Ovary (tissue), 9 donors: ENCODE measurements around the gene AKAP8L. TPM values are rescaled to one million over a fixed set of nuclear protein-coding genes. Genes with fewer than 3 reads are reported as not detected.
A peak's percentile ranks its signal among the peaks of the same experiment; 100 is the strongest.

Experiments
- DNase-seq, 5 donors: peaks; one replicate each; pipeline ENCODE4 v3.0.0-alpha.2; 2019 to 2020
- H3K27ac ChIP-seq, 2 donors: fragments of 200-600 bp; one replicate each; pipeline versions ENCODE4 v1.5.1 to v1.8.0; 2019 to 2022
- H3K27me3 ChIP-seq: fragments of 200-600 bp; one replicate; pipeline ENCODE4 v1.8.0; 2022
- H3K36me3 ChIP-seq: fragments of 200-600 bp; sonication (generic); one replicate; pipeline ENCODE4 v1.5.1; 2019
- H3K4me1 ChIP-seq: one replicate; pipeline ENCODE4 v1.8.1; 2013; ENCODE audit warnings: mild to moderate bottlenecking, moderate library complexity; ENCODE audit not compliant: insufficient read depth
- H3K4me3 ChIP-seq: fragments of 200-600 bp; sonication (generic); one replicate; pipeline ENCODE4 v1.5.1; 2017
- H3K9me3 ChIP-seq, 2 donors: fragments of 200-600 bp in 1 of 2; sonication (generic) in 1 of 2; one replicate each; pipeline versions ENCODE4 v1.5.1 to v1.8.1; 2013 to 2019; ENCODE audit warnings: mild to moderate bottlenecking in 1 of 2, moderate library complexity in 1 of 2
- CTCF ChIP-seq, 3 donors: fragments of 450-650 bp in 2 of 3; fragments of 200-600 bp in 1 of 3; IDR thresholded peaks; one replicate each; pipeline versions ENCODE4 v1.5.1 to v1.8.0; 2016 to 2022; ENCODE audit warnings: antibody characterized with exemption in 3 of 3, mild to moderate bottlenecking in 1 of 3
- EP300 ChIP-seq: sonication (generic); formaldehyde crosslinking; IDR thresholded peaks from one replicate; pipeline ENCODE4 v1.6.1; 2017; ENCODE audit warnings: antibody characterized with exemption
- POLR2A ChIP-seq: fragments of 450-650 bp; IDR thresholded peaks from one replicate; pipeline ENCODE4 v1.6.1; 2017; ENCODE audit warnings: antibody characterized with exemption, mild to moderate bottlenecking, moderate library complexity
- WGBS, 3 donors: extraction: QIAGEN DNeasy Blood & Tissue Kit in 1 of 3; methylation state at CpG; one replicate each; pipeline versions ENCODE4 v1.1.5 to v1.1.7; 2013 to 2017; 5-methylcytosine and 5-hydroxymethylcytosine counted together
- intact Hi-C, 4 donors: fragments of 100-400 bp; cut with DNase I; formaldehyde crosslinking; loops; one replicate each; pipeline versions ENCODE4 v1.11.0 to v1.15.1; 2022 to 2023
- microRNA counts: library from miRNA; unstranded; fragments of <30 nt; microRNA quantifications from one replicate; lab custom pipeline; 2016
- microRNA-seq, 3 donors: library from miRNA; unstranded; fragments of <30 nt; microRNA quantifications; one replicate each; pipeline versions ENCODE4 to v1.2.0, GENCODE V29; 2019 to 2020
- polyA plus RNA-seq, 2 donors: library from polyadenylated mRNA; stranded (reverse); fragments of 200-250 nt in 1 of 2; fragments of 350-450 nt in 1 of 2; fragmentation: Illumina TruSeq in 1 of 2; extraction: RNeasy Lipid Tissue Mini Kit (QIAGEN cat#74804) in 1 of 2; gene quantifications; one replicate each; pipeline ENCODE4 v1.2.3, GENCODE V29; 2013 to 2014
- small RNA-seq: library from RNA; depleted of rRNA; stranded (forward); fragments of <200 nt; gene quantifications from one replicate; pipeline ENCODE3, GENCODE V24; 2016
- total RNA-seq, 7 donors: library from RNA; depleted of rRNA in 2 of 7; stranded (reverse); fragments of >200 nt in 2 of 7; fragmentation: NEBNext Ultra II Directional in 3 of 7; extraction: Animal tissue kit (Norgen Biotek cat#: 25700) in 3 of 7; gene quantifications; one replicate each; pipeline versions ENCODE4 v1.1.0 to v1.2.4, GENCODE V29; 2016 to 2023
- donor health status: DM: no; HTN: no; CAD: no; lungs with moderate emphysema.
- donor health status: DM: no; HTN: no; CAD: no.
- donor health status: Bipolar disorder and iron deficiency.
- donor health status: DM: yes; HTN: yes; CAD: no.
- donor health status: DM: no; HTN: no; CAD: no.
- donor health status: DM: yes; HTN: yes; CAD: no.

AKAP8L gene
- total and polyA plus RNA-seq, 9 donors: 70.3 to 121 (median 93.0) TPM

DNA sequence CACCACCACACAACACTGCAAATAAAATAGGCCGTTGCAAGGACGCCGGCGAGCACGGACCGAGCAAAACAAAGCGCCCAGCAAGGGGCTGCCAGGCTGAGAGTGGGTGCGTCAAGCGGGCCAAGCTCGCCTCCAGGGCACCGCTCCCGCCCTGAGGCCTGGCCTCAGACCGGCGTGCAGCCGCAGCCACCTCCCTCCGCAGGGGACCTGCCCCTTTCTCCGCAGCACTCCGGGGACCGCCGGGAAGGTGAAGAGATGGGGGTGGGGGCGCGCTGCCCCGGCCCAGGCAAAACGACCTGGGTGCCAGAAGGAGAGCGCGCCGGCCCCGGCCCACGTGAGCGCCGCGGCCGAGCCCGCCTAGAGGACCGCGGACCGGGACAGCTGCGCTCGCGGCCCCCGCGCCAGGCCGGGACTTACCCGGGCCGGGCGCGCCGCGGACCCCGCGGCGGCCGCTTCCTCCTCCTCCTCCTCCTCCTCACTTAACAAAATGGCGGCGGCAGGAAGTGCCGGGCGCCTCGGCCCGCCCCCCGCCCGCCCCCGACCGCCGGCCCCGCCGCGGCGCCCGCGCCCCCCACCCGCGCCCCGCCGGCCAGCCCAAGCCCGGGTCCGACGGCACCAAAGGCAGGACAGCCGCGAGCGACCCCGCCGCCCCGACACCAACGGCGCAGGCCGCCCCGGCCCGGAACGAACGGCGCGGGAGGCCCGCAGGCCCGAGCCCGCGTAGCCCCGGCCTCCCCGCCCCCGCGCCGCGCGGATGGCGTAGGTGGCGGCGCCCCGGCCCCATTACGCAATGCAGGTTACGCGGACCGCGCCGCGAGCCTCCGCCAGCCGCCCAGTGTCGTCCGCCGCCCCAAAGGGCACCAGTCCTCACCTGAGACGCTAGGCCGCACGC lies 87.1 kb downstream of the AKAP8L start:
- peak overlapping the region; percentile 68 for H3K4me3 ChIP-seq
- WGBS, 3 donors: 0 to 1% (median 0%) methylated on average over 43 to 117 of the region's 122 CpGs
- TF ChIP-seq EP300: no peak
- no peak for TF ChIP-seq POLR2A
- no peak for TF ChIP-seq CTCF (IDR thresholded peaks at IDR 0.05)
- H3K4me1 ChIP-seq: peaks cover 18% of the 10 kb centered on the region
- H3K36me3 ChIP-seq: no peaks in the 10 kb centered on the region
- H3K27ac ChIP-seq: peak overlapping the region; percentile 91 to 99
- intact Hi-C loops: loop anchor here in 2 of 4 donors (1.0 to 10.0 kb wide), 3 partner anchors 47 to 86 kb away; partner anchors contain the start of genes AKAP8 (in 1 of the 2) and AKAP8L (in 1 of the 2)
- H3K27me3 ChIP-seq: no peaks in the 10 kb centered on the region
- H3K9me3 ChIP-seq: no peaks in the 10 kb centered on the region
- DNase-seq: peak; percentile 40 to 78 (median 65)

DNA sequence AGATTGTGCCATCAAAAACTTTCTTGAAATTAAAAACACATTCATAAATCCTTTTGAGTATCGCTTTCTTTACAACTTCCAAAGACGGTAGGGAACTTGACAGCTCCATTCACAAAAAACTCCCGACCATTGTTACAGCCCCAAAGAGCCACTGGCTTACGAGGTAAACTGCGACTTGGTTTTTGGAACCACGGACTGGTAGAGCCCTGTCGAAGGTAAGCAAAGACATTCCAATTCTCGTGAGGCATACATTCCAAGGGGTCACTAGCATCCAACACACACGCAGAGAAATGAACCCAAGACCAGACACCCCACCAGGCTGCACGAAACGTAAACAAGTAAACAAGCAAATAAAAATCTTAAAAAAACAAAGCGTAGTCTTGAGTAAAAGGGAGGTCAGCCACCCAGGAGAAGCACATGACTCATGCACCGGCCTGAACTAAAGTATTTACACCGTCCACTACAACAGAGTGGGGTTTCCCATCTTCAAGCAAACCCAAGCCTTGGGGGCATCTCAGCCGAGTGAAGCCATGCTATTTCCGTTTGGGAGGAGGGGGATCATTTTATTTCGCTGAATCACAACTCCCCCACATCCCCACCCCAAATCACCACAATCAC lies 87.9 kb downstream of the AKAP8L start:
- TF ChIP-seq CTCF (IDR thresholded peaks at IDR 0.05) (peak in 1 of 3 donors; percentile 19), EP300 (no peak), POLR2A (no peak)
- H3K4me3 ChIP-seq: peak overlapping the region; percentile 68
- H3K27ac ChIP-seq: peak overlapping the region; percentile 46 to 99
- no peaks in the 10 kb centered on the region for H3K9me3 ChIP-seq
- WGBS, 3 donors: 4 to 7% (median 6%) methylated on average over 17 of the region's 17 CpGs
- H3K27me3 ChIP-seq: no peaks in the 10 kb centered on the region
- DNase-seq: peak in 1 of 5 donors; percentile 27
- no peaks in the 10 kb centered on the region for H3K36me3 ChIP-seq
- intact Hi-C loops: loop anchor here in 2 of 4 donors (5.0 to 10.0 kb wide), 2 partner anchors 46 to 86 kb away; partner anchors contain the start of gene AKAP8L (in 1 of the 2)
- peaks cover 21% of the 10 kb centered on the region for H3K4me1 ChIP-seq

MicroRNA genes within 50 kb of the gene (microRNA counts, 767-probe panel; counts per million panel counts)
- 530 counts per million, percentile 78 among the panel's probes with 10 or more counts for microRNA hsa-miR-1470 (lab: Ali Mortazavi, UCI)

Small RNAs within 50 kb of the gene (microRNA-seq; reads per million reads assigned to microRNA genes)
- 0 reads per million in 3 donors for gene MIR1470

Small RNAs within 50 kb of the gene (small RNA-seq; reads per million reads assigned to genes)
- not detected for gene AC005776.1
- gene MIR1470: not detected

Other genes with a start within 250 kb of the AKAP8L start
- gene NOTCH3, start 218.0 kb downstream of the AKAP8L start, total RNA-seq: 10 to 100 TPM in 5 of 7 donors, 1 to 10 TPM in 2; 6.1 to 47.6 (median 17.9) TPM
- 10 to 100 TPM; 17.9 to 23.5 TPM for gene NOTCH3, start 218.0 kb downstream of the AKAP8L start, polyA plus RNA-seq
- gene EPHX3, start 186.5 kb downstream of the AKAP8L start, total RNA-seq: under 1 TPM in 6 of 7 donors, not detected in 1; 0.24 to 0.89 (median 0.49) TPM
- under 1 TPM; 0.30 to 0.67 TPM for gene EPHX3, start 186.5 kb downstream of the AKAP8L start, polyA plus RNA-seq
- 100 to 1,000 TPM in 4 of 7 donors, 10 to 100 TPM in 3; 19.6 to 127 (median 100) TPM for gene BRD4, start 86.4 kb downstream of the AKAP8L start, total RNA-seq
- 10 to 100 TPM; 30.1 to 31.0 TPM for gene BRD4, start 86.4 kb downstream of the AKAP8L start, polyA plus RNA-seq
- 10 to 100 TPM; 19.1 to 53.3 (median 46.4) TPM for gene AKAP8, start 39.2 kb downstream of the AKAP8L start, total RNA-seq
- gene AKAP8, start 39.2 kb downstream of the AKAP8L start, polyA plus RNA-seq: 10 to 100 TPM; 13.6 to 21.6 TPM
- 10 to 100 TPM; 21.0 to 46.5 (median 41.7) TPM for gene WIZ, start 31.0 kb upstream of the AKAP8L start, total RNA-seq
- 10 to 100 TPM in 1 of 2 donors, 1 to 10 TPM in 1; 4.8 to 24.7 TPM for gene WIZ, start 31.0 kb upstream of the AKAP8L start, polyA plus RNA-seq
- 1 to 10 TPM in 5 of 7 donors, under 1 TPM in 2; 0.61 to 2.6 (median 1.4) TPM for gene RASAL3, start 45.6 kb upstream of the AKAP8L start, total RNA-seq
- 1 to 10 TPM in 1 of 2 donors, under 1 TPM in 1; 0.63 to 1.5 TPM for gene RASAL3, start 45.6 kb upstream of the AKAP8L start, polyA plus RNA-seq
- under 1 TPM in 1 of 7 donors, not detected in 6; 0.28 TPM for gene PGLYRP2, start 60.5 kb upstream of the AKAP8L start, total RNA-seq
- gene PGLYRP2, start 60.5 kb upstream of the AKAP8L start, polyA plus RNA-seq: not detected
- under 1 TPM in 2 of 7 donors, not detected in 5; 0.08 to 0.13 TPM for gene CYP4F22, start 89.5 kb upstream of the AKAP8L start, total RNA-seq
- under 1 TPM in 1 of 2 donors, not detected in 1; 0.13 TPM for gene CYP4F22, start 89.5 kb upstream of the AKAP8L start, polyA plus RNA-seq
- gene CYP4F8, start 196.2 kb upstream of the AKAP8L start, total RNA-seq: 1 to 10 TPM in 1 of 7 donors, not detected in 6; 1.1 TPM
- gene CYP4F8, start 196.2 kb upstream of the AKAP8L start, polyA plus RNA-seq: not detected
- 1 to 10 TPM in 1 of 7 donors, under 1 TPM in 5, not detected in 1; 0.15 to 1.8 (median 0.38) TPM for gene CYP4F3, start 221.9 kb upstream of the AKAP8L start, total RNA-seq
- gene CYP4F3, start 221.9 kb upstream of the AKAP8L start, polyA plus RNA-seq: under 1 TPM in 1 of 2 donors, not detected in 1; 0.13 TPM